ENCODE data around the gene SLC22A14. TPM values are rescaled to one million over a fixed set of nuclear protein-coding genes. Genes with fewer than 3 reads are reported as not detected.

SLC22A14 gene
- total and polyA plus RNA-seq, 10 donors = 0.04 to 0.60 (median 0.18) TPM; not detected in 6

DNA sequence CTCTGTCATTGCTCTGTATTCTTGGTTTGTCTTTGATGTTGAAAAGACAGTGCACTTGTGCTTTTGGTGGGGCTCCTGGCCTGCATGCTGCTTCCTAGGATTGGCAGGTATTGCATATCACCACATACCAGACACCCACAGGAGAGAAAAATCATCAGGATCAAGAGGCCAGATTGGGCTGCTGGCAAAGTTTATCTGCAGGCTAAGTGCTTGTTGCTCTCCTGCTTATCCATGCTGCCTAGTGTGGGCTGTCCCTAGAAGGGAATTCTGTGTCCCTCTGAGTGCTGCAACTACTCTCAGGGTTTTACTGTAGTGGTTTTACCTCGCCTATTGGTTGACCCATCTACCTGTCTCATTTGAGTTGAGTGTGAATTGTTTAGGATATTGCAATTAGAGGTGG is 17.3 kb upstream of the SLC22A14 start:
- Histone ChIP-seq H3K36me3 (peaks cover 0 to 12% (median 0%) of the 10 kb centered on the region in 6 donors), H3K27me3 (replicated peaks in 1 of 7) (no peaks in the 10 kb centered on the region), H3K4me3 (no peak overlapping the region), H3K27ac (no peak overlapping the region), H3K9me3 (no peaks in the 10 kb centered on the region), H3K4me1 (peaks cover 3 to 27% (median 6%) of the 10 kb centered on the region in 6 donors)
- TF ChIP-seq POLR2A (IDR thresholded peaks at IDR 0.05) (no peak), POLR2AphosphoS5 (IDR thresholded peaks at IDR 0.05) (no peak)
- TF ChIP-seq, protein P1, sequence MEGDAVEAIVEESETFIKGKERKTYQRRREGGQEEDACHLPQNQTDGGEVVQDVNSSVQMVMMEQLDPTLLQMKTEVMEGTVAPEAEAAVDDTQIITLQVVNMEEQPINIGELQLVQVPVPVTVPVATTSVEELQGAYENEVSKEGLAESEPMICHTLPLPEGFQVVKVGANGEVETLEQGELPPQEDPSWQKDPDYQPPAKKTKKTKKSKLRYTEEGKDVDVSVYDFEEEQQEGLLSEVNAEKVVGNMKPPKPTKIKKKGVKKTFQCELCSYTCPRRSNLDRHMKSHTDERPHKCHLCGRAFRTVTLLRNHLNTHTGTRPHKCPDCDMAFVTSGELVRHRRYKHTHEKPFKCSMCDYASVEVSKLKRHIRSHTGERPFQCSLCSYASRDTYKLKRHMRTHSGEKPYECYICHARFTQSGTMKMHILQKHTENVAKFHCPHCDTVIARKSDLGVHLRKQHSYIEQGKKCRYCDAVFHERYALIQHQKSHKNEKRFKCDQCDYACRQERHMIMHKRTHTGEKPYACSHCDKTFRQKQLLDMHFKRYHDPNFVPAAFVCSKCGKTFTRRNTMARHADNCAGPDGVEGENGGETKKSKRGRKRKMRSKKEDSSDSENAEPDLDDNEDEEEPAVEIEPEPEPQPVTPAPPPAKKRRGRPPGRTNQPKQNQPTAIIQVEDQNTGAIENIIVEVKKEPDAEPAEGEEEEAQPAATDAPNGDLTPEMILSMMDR (IDR thresholded peaks at IDR 0.05 in 8 of 11, conservative IDR thresholded peaks at IDR 0.05 in 3 of 11) = no peak
- intact Hi-C loops (cut with DNase I; ENCODE audit: low total_unique reads) = no loop called here
- DNase-seq = no peak
- 67 to 88% (median 84%) methylated on average over 1 of the region's 1 CpG for WGBS, 5 donors

DNA sequence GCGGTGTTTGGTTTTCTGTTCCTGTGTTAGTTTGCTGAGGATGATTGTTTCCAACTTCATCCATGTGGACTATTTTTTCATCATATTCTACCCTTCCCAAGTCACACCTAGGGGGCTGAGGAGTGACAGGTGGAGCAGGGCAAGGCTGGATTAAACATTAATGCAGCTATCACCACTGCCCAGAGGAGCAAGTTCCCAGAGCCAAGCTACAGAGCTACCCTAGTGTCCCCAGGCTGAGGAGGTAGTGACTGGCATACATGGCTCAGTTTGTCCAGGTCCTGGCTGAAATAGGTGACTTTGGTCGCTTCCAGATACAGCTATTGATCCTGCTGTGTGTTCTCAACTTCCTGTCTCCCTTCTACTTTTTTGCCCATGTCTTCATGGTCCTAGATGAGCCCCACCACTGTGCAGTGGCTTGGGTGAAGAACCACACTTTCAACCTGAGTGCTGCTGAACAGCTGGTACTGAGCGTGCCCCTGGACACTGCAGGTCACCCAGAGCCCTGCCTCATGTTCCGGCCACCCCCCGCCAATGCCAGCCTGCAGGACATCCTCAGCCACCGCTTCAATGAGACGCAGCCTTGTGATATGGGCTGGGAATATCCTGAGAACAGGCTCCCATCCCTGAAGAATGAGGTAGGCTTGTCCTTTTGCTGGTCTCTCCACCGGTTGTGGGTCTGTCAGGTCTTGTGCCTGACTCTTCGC is 16.3 kb upstream of the SLC22A14 start, which contains the start of gene SLC22A13:
TSS of gene SLC22A13 (plus strand) at position 209 of the 704 bp plus-strand sequence. CDS start at position 258, 49 bp downstream.
- WGBS, 5 donors = 93 to 98% (median 95%) methylated on average over 8 to 9 of the region's 9 CpGs
- no peak within 1 kb of the TSS for H3K27ac ChIP-seq
- no peak for DNase-seq
- intact Hi-C loops (cut with DNase I; ENCODE audit: low total_unique reads) = no loop called here
- peaks cover 0 to 12% (median 0%) of the 10 kb centered on the region in 6 donors for H3K36me3 ChIP-seq
- H3K9me3 ChIP-seq = no peaks in the 10 kb centered on the region
- peaks cover 3 to 27% (median 6%) of the 10 kb centered on the region in 6 donors for H3K4me1 ChIP-seq
- TF ChIP-seq POLR2A (IDR thresholded peaks at IDR 0.05) (no peak), POLR2AphosphoS5 (IDR thresholded peaks at IDR 0.05) (no peak)
- TF ChIP-seq, protein P1 (IDR thresholded peaks at IDR 0.05 in 8 of 11, conservative IDR thresholded peaks at IDR 0.05 in 3 of 11) = no peak
- H3K27me3 ChIP-seq (replicated peaks in 1 of 7) = no peaks in the 10 kb centered on the region
- no peak within 1 kb of the TSS for H3K4me3 ChIP-seq

DNA sequence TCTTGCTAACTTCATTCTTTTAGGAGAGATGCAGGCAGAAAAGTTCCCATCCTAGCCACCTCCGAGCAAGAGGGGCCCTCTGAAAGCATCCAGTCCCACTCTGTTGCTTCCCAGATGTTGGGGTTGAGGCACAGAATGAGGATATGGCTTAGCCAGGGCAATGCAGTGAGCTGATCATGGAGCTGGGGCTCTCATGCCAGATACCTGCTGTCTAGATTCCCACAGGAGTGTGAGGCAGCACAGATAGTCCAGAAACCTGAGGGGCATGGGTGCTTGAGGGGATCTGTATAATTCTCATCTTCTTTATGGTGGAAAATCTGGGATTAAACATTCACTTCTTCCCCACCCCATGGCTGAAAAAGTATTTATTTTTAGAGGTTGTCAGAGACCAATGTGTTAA is 15.3 kb upstream of the SLC22A14 start:
- DNase-seq = no peak
- TF ChIP-seq POLR2A (IDR thresholded peaks at IDR 0.05) = no peak
- TF ChIP-seq, protein P1 (IDR thresholded peaks at IDR 0.05 in 8 of 11, conservative IDR thresholded peaks at IDR 0.05 in 3 of 11) = no peak
- TF ChIP-seq POLR2AphosphoS5 (IDR thresholded peaks at IDR 0.05) = no peak
- H3K36me3 ChIP-seq = peaks cover 0 to 6% (median 0%) of the 10 kb centered on the region in 6 donors
- no peaks in the 10 kb centered on the region for H3K9me3 ChIP-seq
- peaks cover 3 to 27% (median 6%) of the 10 kb centered on the region in 6 donors for H3K4me1 ChIP-seq
- H3K4me3 ChIP-seq = no peak overlapping the region
- intact Hi-C loops (cut with DNase I; ENCODE audit: low total_unique reads) = no loop called here
- no peaks in the 10 kb centered on the region for H3K27me3 ChIP-seq (replicated peaks in 1 of 7)
- no peak overlapping the region for H3K27ac ChIP-seq
- WGBS, 5 donors = 85 to 100% (median 96%) methylated on average over 1 of the region's 1 CpG

GRCh38 chr3:38267662-38268061 is 14.4 kb upstream of the SLC22A14 start:
- no peak for DNase-seq
- Histone ChIP-seq H3K4me3 (no peak overlapping the region), H3K27ac (peak overlapping the region in 4 of 8 donors; percentile 7 to 73 (median 55)), H3K36me3 (peaks cover 0 to 6% (median 0%) of the 10 kb centered on the region in 6 donors), H3K9me3 (no peaks in the 10 kb centered on the region), H3K27me3 (replicated peaks in 1 of 7) (no peaks in the 10 kb centered on the region), H3K4me1 (peaks cover 3 to 27% (median 6%) of the 10 kb centered on the region in 6 donors)
- intact Hi-C loops (cut with DNase I; ENCODE audit: low total_unique reads) = no loop called here
- TF ChIP-seq, protein P1 (IDR thresholded peaks at IDR 0.05 in 8 of 11, conservative IDR thresholded peaks at IDR 0.05 in 3 of 11) = no peak
- TF ChIP-seq POLR2AphosphoS5 (IDR thresholded peaks at IDR 0.05) = no peak
- 23 to 64% (median 25%) methylated on average over 2 of the region's 2 CpGs for WGBS, 5 donors

Measured in spleen (tissue), 11 donors.